ENCODE data around the gene ESRP2. TPM values are rescaled to one million over a fixed set of nuclear protein-coding genes. Genes with fewer than 3 reads are reported as not detected.
A peak's percentile ranks its signal among the peaks of the same experiment; 100 is the strongest.

Gene ESRP2
- under 0.01 and 0.86 TPM in 2 replicates for total RNA-seq

DNA sequence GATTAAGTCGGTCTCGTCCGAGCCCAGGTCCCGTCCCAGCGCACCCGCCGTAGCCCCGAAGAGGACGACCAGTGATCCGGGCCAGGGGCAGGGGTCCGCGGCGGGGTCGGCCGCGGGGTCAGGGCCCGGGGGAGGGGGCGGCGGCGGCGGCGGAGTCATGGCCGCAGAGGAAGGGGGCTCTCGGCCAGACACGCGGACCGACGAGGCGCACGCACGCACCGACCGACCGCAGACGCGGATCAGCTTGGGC, at the start of gene ESRP2:
ESRP2 (minus strand) TSS at position 241 of the 250 bp plus-strand sequence; CDS start at position 159, 82 bp downstream.
- DNase-seq (ENCODE audit: low read depth), result no peak
- TF ChIP-seq, protein P1, sequence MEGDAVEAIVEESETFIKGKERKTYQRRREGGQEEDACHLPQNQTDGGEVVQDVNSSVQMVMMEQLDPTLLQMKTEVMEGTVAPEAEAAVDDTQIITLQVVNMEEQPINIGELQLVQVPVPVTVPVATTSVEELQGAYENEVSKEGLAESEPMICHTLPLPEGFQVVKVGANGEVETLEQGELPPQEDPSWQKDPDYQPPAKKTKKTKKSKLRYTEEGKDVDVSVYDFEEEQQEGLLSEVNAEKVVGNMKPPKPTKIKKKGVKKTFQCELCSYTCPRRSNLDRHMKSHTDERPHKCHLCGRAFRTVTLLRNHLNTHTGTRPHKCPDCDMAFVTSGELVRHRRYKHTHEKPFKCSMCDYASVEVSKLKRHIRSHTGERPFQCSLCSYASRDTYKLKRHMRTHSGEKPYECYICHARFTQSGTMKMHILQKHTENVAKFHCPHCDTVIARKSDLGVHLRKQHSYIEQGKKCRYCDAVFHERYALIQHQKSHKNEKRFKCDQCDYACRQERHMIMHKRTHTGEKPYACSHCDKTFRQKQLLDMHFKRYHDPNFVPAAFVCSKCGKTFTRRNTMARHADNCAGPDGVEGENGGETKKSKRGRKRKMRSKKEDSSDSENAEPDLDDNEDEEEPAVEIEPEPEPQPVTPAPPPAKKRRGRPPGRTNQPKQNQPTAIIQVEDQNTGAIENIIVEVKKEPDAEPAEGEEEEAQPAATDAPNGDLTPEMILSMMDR (IDR thresholded peaks at IDR 0.05; ENCODE audit: insufficient read depth, low read depth, low read length), result no peak
- peak within 1 kb of the TSS; percentile 65 for H3K4me3 ChIP-seq (ENCODE audit: low read depth, low read length)

DNA sequence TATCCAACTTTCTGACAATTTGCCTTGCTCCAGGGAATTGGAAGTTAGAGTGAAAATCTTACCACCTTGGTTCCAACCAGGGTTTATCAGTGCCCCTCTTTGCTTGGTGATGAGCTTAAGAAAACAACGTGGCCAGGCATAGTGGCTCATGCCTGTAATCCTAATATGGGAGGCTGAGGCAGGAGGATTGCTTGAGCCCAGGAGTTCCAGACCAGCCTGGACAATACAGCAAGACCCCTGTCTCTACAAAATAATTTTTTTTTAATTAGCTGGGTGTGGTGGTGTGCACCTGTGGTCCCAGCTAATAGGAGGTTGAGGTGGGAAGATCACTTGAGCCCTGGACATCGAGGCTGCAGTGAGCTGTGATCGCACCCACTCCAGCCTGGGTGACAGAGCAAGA, 49.8 kb upstream of the ESRP2 start:
- no peak overlapping the region for H3K4me3 ChIP-seq (ENCODE audit: low read depth, low read length)
- no peak for DNase-seq (ENCODE audit: low read depth)
- TF ChIP-seq, protein P1 (IDR thresholded peaks at IDR 0.05; ENCODE audit: insufficient read depth, low read depth, low read length), result no peak

DNA sequence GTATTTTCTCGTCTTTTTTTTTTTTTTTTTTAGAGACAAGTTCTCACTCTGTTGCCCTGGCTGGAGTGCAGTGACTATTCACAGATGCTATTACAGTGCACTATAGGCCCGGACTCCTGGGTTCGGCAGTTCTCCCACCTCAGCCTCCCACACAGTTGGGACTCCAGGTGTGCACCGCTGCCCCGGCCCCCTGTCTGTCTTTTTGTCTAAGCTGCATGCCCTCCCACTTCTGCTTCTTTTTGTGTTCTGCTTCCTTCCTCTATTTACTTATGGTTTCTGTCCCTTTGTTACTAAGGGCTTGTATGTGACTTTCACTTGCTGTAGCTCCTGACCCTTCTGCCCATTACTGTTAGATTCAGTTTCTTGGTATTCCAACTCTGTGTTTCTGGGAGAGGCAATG, 48.9 kb upstream of the ESRP2 start:
- TF ChIP-seq, protein P1 (IDR thresholded peaks at IDR 0.05; ENCODE audit: insufficient read depth, low read depth, low read length), result no peak
- no peak overlapping the region for H3K4me3 ChIP-seq (ENCODE audit: low read depth, low read length)
- no peak for DNase-seq (ENCODE audit: low read depth)

DNA sequence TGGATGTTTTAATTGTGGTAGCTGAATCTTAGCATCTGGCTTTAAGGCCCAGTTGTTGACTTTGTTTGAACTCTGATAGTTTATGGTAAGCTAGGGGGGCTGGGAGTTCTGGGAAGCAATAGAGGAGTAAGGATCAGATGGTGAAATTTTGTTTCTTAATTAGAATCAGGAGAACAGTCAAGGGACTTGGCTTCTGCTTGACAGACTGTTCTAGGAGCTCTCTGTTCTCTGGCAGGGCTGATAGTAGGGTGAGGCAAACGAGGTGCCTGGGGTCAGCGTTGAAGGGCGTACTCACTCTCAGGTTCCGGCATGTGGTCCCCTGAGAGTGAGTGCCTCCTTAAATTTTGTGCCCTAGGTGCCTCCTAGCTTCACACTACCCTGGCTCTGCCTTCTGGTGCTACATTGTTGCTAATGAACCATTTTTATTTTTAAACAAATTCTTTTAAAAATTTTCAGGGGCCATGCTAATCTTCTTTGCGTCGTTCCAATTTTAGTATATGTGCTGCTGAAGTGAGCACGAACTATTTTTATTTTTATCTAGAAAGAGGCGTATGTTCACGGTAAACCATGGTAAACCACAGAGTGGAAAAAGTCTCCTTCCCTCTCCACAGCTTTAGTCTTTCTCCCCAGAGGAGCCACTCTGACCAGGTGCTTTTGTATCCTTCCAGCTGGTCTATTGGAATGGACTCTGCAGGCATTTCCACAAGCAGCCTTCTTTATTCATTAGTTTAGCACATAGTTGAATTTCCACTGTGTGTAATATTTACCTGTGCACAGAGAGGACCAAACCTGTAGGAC, 48.1 kb upstream of the ESRP2 start:
- TF ChIP-seq, protein P1 (IDR thresholded peaks at IDR 0.05; ENCODE audit: insufficient read depth, low read depth, low read length), result no peak
- peak; percentile 66 for DNase-seq (ENCODE audit: low read depth)
- H3K4me3 ChIP-seq (ENCODE audit: low read depth, low read length), result no peak overlapping the region

DNA sequence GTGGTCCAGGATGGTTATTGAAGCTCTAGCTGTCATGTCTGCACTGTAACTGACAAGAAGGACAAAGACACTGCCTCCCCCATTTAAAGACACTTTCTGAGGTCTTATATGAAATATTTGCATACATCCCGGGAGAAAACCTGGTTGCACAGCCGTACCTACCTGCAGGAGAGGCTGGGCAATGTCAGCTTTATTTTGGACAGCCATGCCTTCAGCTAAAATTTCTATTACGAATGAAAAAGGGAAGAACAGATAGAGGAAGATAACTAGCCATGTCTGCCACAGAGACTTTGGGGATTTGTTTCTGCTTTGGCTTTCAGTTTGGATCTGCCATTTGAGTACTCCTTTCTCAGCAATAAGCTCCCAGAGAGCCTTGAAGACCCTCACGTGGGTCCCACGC, 47.4 kb upstream of the ESRP2 start:
- H3K4me3 ChIP-seq (ENCODE audit: low read depth, low read length), result no peak overlapping the region
- TF ChIP-seq, protein P1 (IDR thresholded peaks at IDR 0.05; ENCODE audit: insufficient read depth, low read depth, low read length), result no peak
- no peak for DNase-seq (ENCODE audit: low read depth)

- TF ChIP-seq, protein P1 (IDR thresholded peaks at IDR 0.05; ENCODE audit: insufficient read depth, low read depth, low read length), result no peak
- no peak overlapping the region for H3K4me3 ChIP-seq (ENCODE audit: low read depth, low read length)
- no peak for DNase-seq (ENCODE audit: low read depth)
These were observed 46.1 kb upstream of the ESRP2 start for GRCh38 chr16:68282064-68282452.
